ENCODE data around the gene ABCG5. TPM values are rescaled to one million over a fixed set of nuclear protein-coding genes. Genes with fewer than 3 reads are reported as not detected.

The ABCG5 gene
- total RNA-seq (2021) (not detected in 3 replicates), Bru-seq, nascent RNA (percentile 7 among the genes with signal in this experiment)
- long read RNA-seq, experiment 1 = 0 reads
- long read RNA-seq, experiment 2 = 0 reads
- long read RNA-seq, experiment 3, partial matches to known transcripts = 0 of 1 reads
- long read RNA-seq, experiment 3, other reads (novel, unspliced or antisense) = 1 of 1 reads

- Mint-ChIP-seq H3K27me3 (ENCODE audit: low read depth) (no peaks in the 10 kb centered on the region), H3K9me3 (no peaks in the 10 kb centered on the region), H3K4me1 (peaks cover 8% of the 10 kb centered on the region), H3K36me3 (no peaks in the 10 kb centered on the region), H3K27ac (no peak within 1 kb of the TSS), H3K4me3 (no peak within 1 kb of the TSS)
- TF ChIP-seq GABPB1 (CRISPR knock-in tag; IDR thresholded peaks at IDR 0.05) (peak; percentile 31; the same call in 1 of the 2 replicates), ZNF232 (CRISPR knock-in tag; IDR thresholded peaks at IDR 0.05) (no peak)
- ChIA-PET CTCF (no interaction called here), POLR2A (no interaction called here)
- ATAC-seq = peak; percentile 40
- no peak for DNase-seq (ENCODE audit: low spot score)
Observed at GRCh38 chr2:43838560-43839267, at the start of gene ABCG5, which contains the start of gene ABCG8. Gene ABCG5 (minus strand): TSS chr2:43838839. CDS start chr2:43838679, 160 bp downstream. Gene ABCG8 (plus strand): TSS chr2:43838971. CDS start chr2:43839054, 83 bp downstream.

DNA sequence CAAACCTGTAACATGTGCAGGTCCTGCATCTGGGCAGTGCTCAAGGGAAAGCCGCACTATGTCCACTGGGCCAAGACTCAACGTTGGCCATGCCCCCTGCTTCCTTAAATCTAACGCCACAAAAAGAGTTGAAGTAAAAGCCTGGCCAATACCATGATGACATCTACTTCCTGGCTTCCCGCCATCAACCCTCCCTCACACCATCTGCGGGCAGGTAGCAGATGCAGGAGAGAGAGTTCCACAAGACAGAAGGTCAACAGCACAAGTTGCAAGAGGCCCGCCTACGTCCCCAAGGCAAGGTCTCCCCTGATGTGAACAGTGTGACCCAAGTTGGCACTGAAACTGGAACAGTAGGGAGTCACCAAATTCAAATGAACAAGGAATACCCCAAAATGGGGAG is 48.5 kb upstream of the ABCG5 start:
- H3K27me3 Mint-ChIP-seq (ENCODE audit: low read depth) = no peaks in the 10 kb centered on the region

More for the DNA sequence above, 48.5 kb upstream of the ABCG5 start:
- Mint-ChIP-seq H3K4me3 (no peak overlapping the region), H3K4me1 (no peaks in the 10 kb centered on the region), H3K9me3 (no peaks in the 10 kb centered on the region), H3K27ac (0 out of 2 replicates have a peak overlapping the region, but pooled peaks have one; percentile 43), H3K36me3 (peaks cover 55% of the 10 kb centered on the region)
- CTCF ChIA-PET = interaction anchor here (0.6 to 2.3 kb wide), 2 partner anchors 9 to 51 kb away, joined by 4 to 8 read pairs; no protein-coding TSS in a partner anchor
- TF ChIP-seq ARID4B (CRISPR knock-in tag; IDR thresholded peaks at IDR 0.05; ENCODE audit: borderline replicate concordance) (no peak), USF1 (CRISPR knock-in tag; IDR thresholded peaks at IDR 0.05) (no peak), ZMAT4 (CRISPR knock-in tag; IDR thresholded peaks at IDR 0.05) (no peak), IRF1 (CRISPR knock-in tag; IDR thresholded peaks at IDR 0.05) (no peak), MLX (CRISPR knock-in tag; IDR thresholded peaks at IDR 0.05) (no peak), FOXJ3 (CRISPR knock-in tag; IDR thresholded peaks at IDR 0.05; ENCODE audit: borderline replicate concordance) (no peak), FOXK1 (CRISPR knock-in tag; IDR thresholded peaks at IDR 0.05) (no peak)
- TF ChIP-seq, protein P1, sequence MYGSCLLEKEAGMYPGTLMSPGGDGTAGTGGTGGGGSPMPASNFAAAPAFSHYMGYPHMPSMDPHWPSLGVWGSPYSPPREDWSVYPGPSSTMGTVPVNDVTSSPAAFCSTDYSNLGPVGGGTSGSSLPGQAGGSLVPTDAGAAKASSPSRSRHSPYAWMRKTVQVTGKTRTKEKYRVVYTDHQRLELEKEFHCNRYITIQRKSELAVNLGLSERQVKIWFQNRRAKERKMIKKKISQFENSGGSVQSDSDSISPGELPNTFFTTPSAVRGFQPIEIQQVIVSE (CRISPR knock-in tag; IDR thresholded peaks at IDR 0.05; ENCODE audit: borderline replicate concordance) = no peak
- POLR2A ChIA-PET = interaction anchor here (0.6 to 0.7 kb wide), 2 partner anchors 44 to 209 kb away, joined by 4 to 6 read pairs; no protein-coding TSS in a partner anchor
- ATAC-seq = no peak
- no peak for DNase-seq (ENCODE audit: low spot score)
